ENCODE measurements around the gene KRTAP12-4.
"Not testable (repeated sequence)": the region's sequence is repeated elsewhere in the genome, so short reads cannot be mapped to it uniquely, and the experiment has no call there.

GRCh38 chr21:44637851-44638348 lies 16.6 kb downstream of the KRTAP12-4 start:
- TF ChIP-seq CTCF (conservative IDR thresholded peaks at IDR 0.05); EZH2 (IDR thresholded peaks at IDR 0.05; ENCODE audit: low read depth): not testable (repeated sequence)

Data from PC-9 (cell line).